Suprapubic skin (tissue), 4 donors: ENCODE data around the gene REC114. TPM values are rescaled to one million over a fixed set of nuclear protein-coding genes. Genes with fewer than 3 reads are reported as not detected.

ENCODE experiments used
- DNase-seq, 2 donors: peaks; one replicate each; pipeline ENCODE4 v3.0.0-alpha.2; 2019; ENCODE audit warnings: low spot score in 2 of 2
- H3K27ac ChIP-seq: fragments of 200-600 bp; sonication (generic); one replicate; pipeline ENCODE4 v1.5.1; 2019
- H3K27me3 ChIP-seq: fragments of 200-600 bp; sonication (generic); one replicate; pipeline ENCODE4 v1.5.1; 2019
- H3K36me3 ChIP-seq: fragments of 200-600 bp; sonication (generic); one replicate; pipeline ENCODE4 v1.5.1; 2019
- H3K4me1 ChIP-seq: fragments of 200-600 bp; sonication (generic); one replicate; pipeline ENCODE4 v1.5.1; 2019
- H3K4me3 ChIP-seq: fragments of 200-600 bp; sonication (generic); one replicate; pipeline ENCODE4 v1.5.1; 2019; ENCODE audit warnings: mild to moderate bottlenecking
- H3K9me3 ChIP-seq: fragments of 200-600 bp; sonication (generic); one replicate; pipeline ENCODE4 v1.5.1; 2019
- CTCF ChIP-seq, 2 donors: fragments of 200-600 bp in 1 of 2; fragments of 450-650 bp in 1 of 2; sonication (generic) in 1 of 2; IDR thresholded peaks; one replicate each; pipeline ENCODE4 v1.5.1; 2016 to 2019; ENCODE audit warnings: antibody characterized with exemption in 2 of 2, mild to moderate bottlenecking in 1 of 2, moderate library complexity in 1 of 2
- EP300 ChIP-seq: sonication (generic); formaldehyde crosslinking; IDR thresholded peaks from one replicate; pipeline ENCODE4 v1.6.1; 2017; ENCODE audit warnings: antibody characterized with exemption
- POLR2A ChIP-seq, 2 donors: fragments of 450-650 bp; IDR thresholded peaks; one replicate each; pipeline ENCODE4 v1.6.1; 2017; ENCODE audit warnings: antibody characterized with exemption in 2 of 2, mild to moderate bottlenecking in 2 of 2, moderate library complexity in 2 of 2
- POLR2AphosphoS5 ChIP-seq, 3 donors: sonication (generic); formaldehyde crosslinking; IDR thresholded peaks; one replicate each; pipeline ENCODE4 v1.6.1; 2017; ENCODE audit warnings: antibody characterized with exemption in 3 of 3
- WGBS: methylation state at CpG from one replicate; pipeline ENCODE4 v1.1.5; 2018; 5-methylcytosine and 5-hydroxymethylcytosine counted together
- total RNA-seq, 4 donors: library from RNA; depleted of rRNA; stranded (reverse); fragments of >200 nt; gene quantifications; one replicate each; pipeline ENCODE4 v1.1.0, GENCODE V29; 2016

The REC114 gene
- total RNA-seq, 4 donors from 2014 or later, result not detected

GRCh38 chr15:73582851-73583379 lies 140.0 kb downstream of the REC114 start:
- DNase-seq, result no peak
- WGBS, result 96% methylated on average over 6 of the region's 6 CpGs
- Histone ChIP-seq H3K36me3 (peaks cover 78% of the 10 kb centered on the region), H3K4me3 (no peak overlapping the region), H3K27ac (no peak overlapping the region), H3K9me3 (no peaks in the 10 kb centered on the region), H3K4me1 (peaks cover 8% of the 10 kb centered on the region), H3K27me3 (no peaks in the 10 kb centered on the region)
- no peak for TF ChIP-seq EP300
- no peak for TF ChIP-seq CTCF (IDR thresholded peaks at IDR 0.05)
- no peak for TF ChIP-seq POLR2AphosphoS5 (IDR thresholded peaks at IDR 0.05)
- no peak for TF ChIP-seq POLR2A (IDR thresholded peaks at IDR 0.05)

- no peak for TF ChIP-seq POLR2AphosphoS5 (IDR thresholded peaks at IDR 0.05)
- no peak for TF ChIP-seq CTCF (IDR thresholded peaks at IDR 0.05)
- TF ChIP-seq EP300, result no peak
- TF ChIP-seq POLR2A (IDR thresholded peaks at IDR 0.05), result no peak
- DNase-seq, result no peak
- H3K27me3 ChIP-seq, result no peaks in the 10 kb centered on the region
- H3K9me3 ChIP-seq, result no peaks in the 10 kb centered on the region
- peaks cover 85% of the 10 kb centered on the region for H3K36me3 ChIP-seq
- WGBS, result 98% methylated on average over 3 of the region's 3 CpGs
- H3K4me3 ChIP-seq, result no peak overlapping the region
- peaks cover 1% of the 10 kb centered on the region for H3K4me1 ChIP-seq
- H3K27ac ChIP-seq, result no peak overlapping the region
Measured at GRCh38 chr15:73583544-73583943, 140.6 kb downstream of the REC114 start.

GRCh38 chr15:73584699-73585420 lies 141.9 kb downstream of the REC114 start:
- Histone ChIP-seq H3K27me3 (no peaks in the 10 kb centered on the region), H3K9me3 (no peaks in the 10 kb centered on the region), H3K4me1 (no peaks in the 10 kb centered on the region), H3K4me3 (no peak overlapping the region), H3K27ac (no peak overlapping the region), H3K36me3 (peaks cover 90% of the 10 kb centered on the region)
- WGBS, result 55% methylated on average over 5 of the region's 5 CpGs
- no peak for TF ChIP-seq POLR2AphosphoS5 (IDR thresholded peaks at IDR 0.05)
- no peak for TF ChIP-seq CTCF (IDR thresholded peaks at IDR 0.05)
- TF ChIP-seq EP300, result no peak
- TF ChIP-seq POLR2A (IDR thresholded peaks at IDR 0.05), result no peak
- no peak for DNase-seq

GRCh38 chr15:73585871-73586654 lies 143.1 kb downstream of the REC114 start:
- no peaks in the 10 kb centered on the region for H3K4me1 ChIP-seq
- DNase-seq, result no peak
- no peak overlapping the region for H3K4me3 ChIP-seq
- TF ChIP-seq EP300 (no peak), CTCF (IDR thresholded peaks at IDR 0.05) (no peak), POLR2AphosphoS5 (IDR thresholded peaks at IDR 0.05) (no peak), POLR2A (IDR thresholded peaks at IDR 0.05) (no peak)
- H3K27ac ChIP-seq, result no peak overlapping the region
- H3K9me3 ChIP-seq, result no peaks in the 10 kb centered on the region
- WGBS, result 78% methylated on average over 5 of the region's 5 CpGs
- peaks cover 95% of the 10 kb centered on the region for H3K36me3 ChIP-seq
- H3K27me3 ChIP-seq, result no peaks in the 10 kb centered on the region

DNA sequence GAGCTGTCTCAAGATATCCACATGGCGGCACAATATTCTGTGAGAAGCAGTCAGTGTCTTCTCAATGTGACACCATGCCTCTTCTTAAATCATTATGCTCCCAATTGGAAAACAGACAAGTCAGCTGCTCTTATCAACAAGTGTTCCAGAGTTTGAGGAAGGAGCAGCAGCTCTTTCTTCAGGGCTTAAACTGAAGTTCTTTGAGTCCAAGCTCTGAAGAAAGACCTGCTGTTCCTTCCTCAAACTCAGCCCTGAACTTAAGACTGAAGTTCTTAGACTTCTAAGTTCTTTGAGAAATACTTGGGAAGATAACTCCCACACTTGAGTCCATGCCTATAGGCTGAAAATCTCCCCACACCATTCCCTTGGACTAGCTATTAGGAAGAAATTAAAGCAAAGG lies 146.8 kb downstream of the REC114 start:
- 100% methylated on average over 1 of the region's 1 CpG for WGBS
- Histone ChIP-seq H3K27me3 (no peaks in the 10 kb centered on the region), H3K36me3 (peaks cover 70% of the 10 kb centered on the region), H3K27ac (no peak overlapping the region), H3K4me1 (no peaks in the 10 kb centered on the region), H3K4me3 (no peak overlapping the region), H3K9me3 (no peaks in the 10 kb centered on the region)
- TF ChIP-seq POLR2AphosphoS5 (IDR thresholded peaks at IDR 0.05) (no peak), EP300 (no peak), POLR2A (IDR thresholded peaks at IDR 0.05) (no peak), CTCF (IDR thresholded peaks at IDR 0.05) (no peak)
- no peak for DNase-seq
